Measurements from ENCODE around the gene CELA3A. TPM values are rescaled to one million over a fixed set of nuclear protein-coding genes. Genes with fewer than 3 reads are reported as not detected.

The CELA3A gene
- polyA plus RNA-seq, 3 donors: not detected

DNA sequence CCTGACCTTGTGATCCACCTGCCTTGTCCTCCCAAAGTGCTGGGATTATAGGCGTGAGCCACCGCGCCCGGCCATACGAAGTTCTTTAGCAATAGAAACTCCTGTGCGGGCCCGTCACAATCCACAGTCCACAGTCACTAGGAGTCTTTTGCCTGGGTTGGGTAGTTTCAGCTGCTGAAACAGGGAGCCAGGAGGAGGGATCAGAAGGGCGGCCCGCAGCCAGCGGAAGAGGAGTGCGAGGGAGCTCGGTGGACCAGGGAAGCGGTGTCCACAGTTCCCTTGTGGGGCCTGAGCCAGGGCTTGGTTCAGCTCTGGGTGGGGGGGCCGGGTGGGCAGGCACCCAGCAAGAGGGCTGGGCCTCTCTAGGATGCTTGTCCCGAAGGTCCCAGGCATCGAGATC, 46.4 kb upstream of the CELA3A start:
- WGBS (ENCODE audit: insufficient coverage): 100% methylated on average over 7 of the region's 16 CpGs
- H3K27ac Mint-ChIP-seq: no peak overlapping the region

DNA sequence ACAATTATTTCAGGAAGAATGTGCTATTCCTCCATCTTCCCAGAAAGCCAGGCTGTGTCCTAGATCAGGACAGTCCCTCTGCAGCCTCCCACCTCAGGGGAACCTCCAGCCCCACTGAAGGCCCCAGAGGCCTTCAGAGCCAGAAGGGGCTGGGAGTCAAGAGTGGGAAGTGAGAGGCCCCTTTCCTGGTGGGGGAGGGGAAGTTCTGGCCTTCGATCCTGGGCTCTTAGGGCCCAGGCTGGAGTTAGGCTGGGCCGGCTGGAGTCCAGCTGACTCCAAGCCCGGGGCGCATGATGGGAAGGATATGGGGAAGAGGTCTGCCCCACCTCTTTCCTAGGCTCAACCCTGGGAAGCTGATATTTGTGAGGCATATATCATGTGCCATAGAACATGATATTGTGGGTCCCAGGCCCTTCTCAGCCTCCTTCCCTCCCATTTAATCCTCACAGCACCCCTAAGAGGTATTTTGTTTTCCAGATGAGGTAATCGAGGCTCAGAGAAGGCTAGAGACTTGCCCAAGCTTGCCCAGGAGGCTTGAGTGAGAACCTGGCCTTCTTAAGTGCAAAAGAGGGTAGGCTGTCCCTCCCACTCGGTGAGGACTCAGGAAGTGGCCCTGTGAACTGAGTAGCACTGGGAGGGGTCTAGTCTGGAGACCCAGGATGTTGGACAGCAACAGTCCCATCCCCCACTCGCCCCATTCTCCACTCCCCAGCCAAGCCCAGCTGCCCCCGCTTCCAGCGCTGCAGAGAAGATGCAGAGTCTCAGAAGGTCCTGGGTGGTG, 45.8 kb upstream of the CELA3A start:
- peaks cover 0 to 2% (median 0%) of the 10 kb centered on the region in 7 donors for H3K9me3 Mint-ChIP-seq
- H3K27ac ChIP-seq (ENCODE audit: low read depth in 1 of 2, low read length in 2 of 2): no peak overlapping the region

More for the DNA sequence above, 46.4 kb upstream of the CELA3A start:
- Histone ChIP-seq H3K36me3 (replicated peaks in 1 of 2; ENCODE audit: control insufficient read depth in 1 of 2, insufficient read depth in 2 of 2, low read length in 2 of 2) (no peaks in the 10 kb centered on the region), H3K4me3 (replicated peaks in 1 of 3; ENCODE audit: low read depth in 2 of 3, low read length in 3 of 3) (no peak overlapping the region), H3K9me3 (replicated peaks in 1 of 2; ENCODE audit: control insufficient read depth in 1 of 2, insufficient read depth in 1 of 2, low read length in 2 of 2) (no peaks in the 10 kb centered on the region), H2AFZ (ENCODE audit: insufficient read depth, low read depth, low read length, poor library complexity, severe bottlenecking) (no peak overlapping the region), H3K4me1 (ENCODE audit: control insufficient read depth in 1 of 2, insufficient read depth in 2 of 2, low read length in 2 of 2) (no peaks in the 10 kb centered on the region), H3K27ac (ENCODE audit: low read depth in 1 of 2, low read length in 2 of 2) (no peak overlapping the region), H3K4me2 (replicated peaks; ENCODE audit: extremely low read depth, low read length, poor library complexity, severe bottlenecking) (no peak overlapping the region), H3K9ac (ENCODE audit: insufficient read depth, low read length, poor library complexity, severe bottlenecking) (no peak overlapping the region), H3K27me3 (ENCODE audit: control insufficient read depth in 2 of 2, insufficient read depth in 2 of 2, low read length in 2 of 2) (no peaks in the 10 kb centered on the region), H3K79me2 (ENCODE audit: insufficient read depth, low read length) (no peaks in the 10 kb centered on the region), H4K20me1 (ENCODE audit: insufficient read depth, low read length) (no peaks in the 10 kb centered on the region)
- Mint-ChIP-seq H3K27me3 (ENCODE audit: low read depth in 3 of 3) (peaks cover 0 to 12% (median 9%) of the 10 kb centered on the region in 3 donors), H3K36me3 (no peaks in the 10 kb centered on the region), H3K9me3 (peaks cover 0 to 3% (median 0%) of the 10 kb centered on the region in 7 donors), H3K4me1 (peaks cover 7% of the 10 kb centered on the region), H3K4me3 (no peak overlapping the region)
- no peak for DNase-seq
- intact Hi-C loops (cut with micrococcal nuclease): no loop called here
- TF ChIP-seq, protein P1, sequence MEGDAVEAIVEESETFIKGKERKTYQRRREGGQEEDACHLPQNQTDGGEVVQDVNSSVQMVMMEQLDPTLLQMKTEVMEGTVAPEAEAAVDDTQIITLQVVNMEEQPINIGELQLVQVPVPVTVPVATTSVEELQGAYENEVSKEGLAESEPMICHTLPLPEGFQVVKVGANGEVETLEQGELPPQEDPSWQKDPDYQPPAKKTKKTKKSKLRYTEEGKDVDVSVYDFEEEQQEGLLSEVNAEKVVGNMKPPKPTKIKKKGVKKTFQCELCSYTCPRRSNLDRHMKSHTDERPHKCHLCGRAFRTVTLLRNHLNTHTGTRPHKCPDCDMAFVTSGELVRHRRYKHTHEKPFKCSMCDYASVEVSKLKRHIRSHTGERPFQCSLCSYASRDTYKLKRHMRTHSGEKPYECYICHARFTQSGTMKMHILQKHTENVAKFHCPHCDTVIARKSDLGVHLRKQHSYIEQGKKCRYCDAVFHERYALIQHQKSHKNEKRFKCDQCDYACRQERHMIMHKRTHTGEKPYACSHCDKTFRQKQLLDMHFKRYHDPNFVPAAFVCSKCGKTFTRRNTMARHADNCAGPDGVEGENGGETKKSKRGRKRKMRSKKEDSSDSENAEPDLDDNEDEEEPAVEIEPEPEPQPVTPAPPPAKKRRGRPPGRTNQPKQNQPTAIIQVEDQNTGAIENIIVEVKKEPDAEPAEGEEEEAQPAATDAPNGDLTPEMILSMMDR (IDR thresholded peaks at IDR 0.05): no peak

More for the DNA sequence above, 45.8 kb upstream of the CELA3A start:
- H3K4me1 Mint-ChIP-seq: peaks cover 7% of the 10 kb centered on the region
- Histone ChIP-seq H3K79me2 (ENCODE audit: insufficient read depth, low read length) (no peaks in the 10 kb centered on the region), H3K27me3 (ENCODE audit: control insufficient read depth in 2 of 2, insufficient read depth in 2 of 2, low read length in 2 of 2) (no peaks in the 10 kb centered on the region), H3K9ac (ENCODE audit: insufficient read depth, low read length, poor library complexity, severe bottlenecking) (no peak overlapping the region), H3K4me1 (ENCODE audit: control insufficient read depth in 1 of 2, insufficient read depth in 2 of 2, low read length in 2 of 2) (no peaks in the 10 kb centered on the region), H3K4me3 (replicated peaks in 1 of 3; ENCODE audit: low read depth in 2 of 3, low read length in 3 of 3) (no peak overlapping the region), H4K20me1 (ENCODE audit: insufficient read depth, low read length) (no peaks in the 10 kb centered on the region), H2AFZ (ENCODE audit: insufficient read depth, low read depth, low read length, poor library complexity, severe bottlenecking) (no peak overlapping the region), H3K9me3 (replicated peaks in 1 of 2; ENCODE audit: control insufficient read depth in 1 of 2, insufficient read depth in 1 of 2, low read length in 2 of 2) (no peaks in the 10 kb centered on the region), H3K36me3 (replicated peaks in 1 of 2; ENCODE audit: control insufficient read depth in 1 of 2, insufficient read depth in 2 of 2, low read length in 2 of 2) (no peaks in the 10 kb centered on the region), H3K4me2 (replicated peaks; ENCODE audit: extremely low read depth, low read length, poor library complexity, severe bottlenecking) (no peak overlapping the region)
- intact Hi-C loops (cut with micrococcal nuclease): no loop called here
- TF ChIP-seq, protein P1 (IDR thresholded peaks at IDR 0.05): no peak
- no peaks in the 10 kb centered on the region for H3K36me3 Mint-ChIP-seq
- WGBS (ENCODE audit: insufficient coverage): 87% methylated on average over 3 of the region's 9 CpGs
- H3K27ac Mint-ChIP-seq: no peak overlapping the region
- H3K27me3 Mint-ChIP-seq (ENCODE audit: low read depth in 3 of 3): peaks cover 0 to 12% (median 9%) of the 10 kb centered on the region in 3 donors
- no peak for DNase-seq
- H3K4me3 Mint-ChIP-seq: no peak overlapping the region

Measured in CD14-positive monocyte (primary cell).